ENCODE measurements around the gene CEP164. TPM values are rescaled to one million over a fixed set of nuclear protein-coding genes. Genes with fewer than 3 reads are reported as not detected.

CEP164 gene
- total and polyA plus RNA-seq, 7 donors, result 2.0 to 12.4 (median 5.7) TPM

DNA sequence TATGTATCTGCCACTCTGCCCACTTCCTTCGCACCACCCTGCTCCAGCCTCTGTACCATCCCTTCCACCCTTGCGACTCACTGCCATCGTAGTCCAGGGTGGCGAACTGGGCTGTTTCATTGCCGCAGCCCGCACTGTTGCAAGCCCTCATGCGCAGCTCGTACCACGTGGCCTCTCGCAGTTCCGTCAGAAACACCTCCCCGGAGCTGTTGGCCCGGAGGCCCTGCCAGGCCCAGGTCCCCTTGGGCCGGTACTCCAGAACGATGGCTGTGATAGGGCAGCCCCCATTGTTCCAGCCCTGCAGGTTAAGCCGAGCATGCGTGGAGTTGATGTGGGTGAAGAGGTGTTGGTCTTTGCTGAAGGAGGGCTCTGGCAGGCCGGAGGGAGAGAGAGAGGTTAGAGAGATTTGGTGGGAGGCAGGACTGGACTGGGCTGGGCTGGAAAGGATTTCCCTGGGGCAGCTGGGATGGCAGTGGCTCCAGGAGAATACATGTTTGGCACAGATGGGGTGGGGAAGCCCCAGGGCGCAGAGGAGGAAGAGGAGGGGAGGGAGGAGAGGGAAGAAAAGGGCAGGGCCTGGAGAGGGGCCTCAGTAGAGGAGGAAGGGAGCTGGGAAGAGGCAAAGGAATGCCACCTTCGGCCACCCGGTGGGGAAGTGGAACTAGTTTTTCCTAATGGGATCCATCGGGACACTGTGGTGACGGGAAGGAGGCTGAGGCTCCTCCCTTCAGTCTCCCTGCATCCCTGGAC lies 109.6 kb downstream of the CEP164 start:
- Histone ChIP-seq H3K36me3 (ENCODE audit: insufficient read depth in 1 of 2, low read depth in 1 of 2) (no peaks in the 10 kb centered on the region), H3K27ac (no peak overlapping the region), H3K4me3 (no peak overlapping the region), H3K27me3 (ENCODE audit: insufficient read depth in 3 of 3, low read length in 2 of 3) (peaks cover 0 to 22% (median 1%) of the 10 kb centered on the region in 3 donors), H3K4me1 (no peaks in the 10 kb centered on the region), H3K9me3 (no peaks in the 10 kb centered on the region)
- ATAC-seq (no peak), DNase-seq (no peak)
- intact Hi-C loops (cut with DNase I), result loop anchor here in 1 of 2 donors (10.0 kb wide), 1 partner anchor 508 kb away; no protein-coding TSS in a partner anchor
- 80 to 88% (median 81%) methylated on average over 23 of the region's 23 CpGs for WGBS, 3 donors
- TF ChIP-seq, protein P1, sequence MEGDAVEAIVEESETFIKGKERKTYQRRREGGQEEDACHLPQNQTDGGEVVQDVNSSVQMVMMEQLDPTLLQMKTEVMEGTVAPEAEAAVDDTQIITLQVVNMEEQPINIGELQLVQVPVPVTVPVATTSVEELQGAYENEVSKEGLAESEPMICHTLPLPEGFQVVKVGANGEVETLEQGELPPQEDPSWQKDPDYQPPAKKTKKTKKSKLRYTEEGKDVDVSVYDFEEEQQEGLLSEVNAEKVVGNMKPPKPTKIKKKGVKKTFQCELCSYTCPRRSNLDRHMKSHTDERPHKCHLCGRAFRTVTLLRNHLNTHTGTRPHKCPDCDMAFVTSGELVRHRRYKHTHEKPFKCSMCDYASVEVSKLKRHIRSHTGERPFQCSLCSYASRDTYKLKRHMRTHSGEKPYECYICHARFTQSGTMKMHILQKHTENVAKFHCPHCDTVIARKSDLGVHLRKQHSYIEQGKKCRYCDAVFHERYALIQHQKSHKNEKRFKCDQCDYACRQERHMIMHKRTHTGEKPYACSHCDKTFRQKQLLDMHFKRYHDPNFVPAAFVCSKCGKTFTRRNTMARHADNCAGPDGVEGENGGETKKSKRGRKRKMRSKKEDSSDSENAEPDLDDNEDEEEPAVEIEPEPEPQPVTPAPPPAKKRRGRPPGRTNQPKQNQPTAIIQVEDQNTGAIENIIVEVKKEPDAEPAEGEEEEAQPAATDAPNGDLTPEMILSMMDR (IDR thresholded peaks at IDR 0.05), result no peak

DNA sequence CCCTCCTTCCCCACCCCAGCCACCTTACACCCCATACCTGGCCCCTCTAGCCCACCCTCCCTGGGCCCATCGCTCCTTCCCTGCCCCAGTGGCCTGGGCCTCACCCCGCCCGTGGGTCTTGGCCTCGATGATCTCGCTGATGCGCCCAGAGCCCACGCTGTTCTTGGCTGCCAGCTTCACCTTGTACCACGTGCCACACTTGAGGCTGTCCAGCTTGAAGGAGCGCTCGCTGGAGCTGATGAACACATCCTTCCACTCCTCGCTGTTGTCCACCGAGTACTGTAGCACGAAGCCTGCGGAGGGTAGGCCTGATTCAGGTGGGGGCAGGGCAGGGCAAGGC lies 110.1 kb downstream of the CEP164 start:
- 84 to 88% (median 87%) methylated on average over 14 of the region's 14 CpGs for WGBS, 3 donors
- H3K27me3 ChIP-seq (ENCODE audit: insufficient read depth in 3 of 3, low read length in 2 of 3), result peaks cover 0 to 27% (median 1%) of the 10 kb centered on the region in 3 donors
- ATAC-seq (no peak), DNase-seq (no peak)
- TF ChIP-seq, protein P1 (IDR thresholded peaks at IDR 0.05), result no peak
- no peaks in the 10 kb centered on the region for H3K36me3 ChIP-seq (ENCODE audit: insufficient read depth in 1 of 2, low read depth in 1 of 2)
- no peak overlapping the region for H3K4me3 ChIP-seq
- no peaks in the 10 kb centered on the region for H3K9me3 ChIP-seq
- H3K4me1 ChIP-seq, result no peaks in the 10 kb centered on the region
- no peak overlapping the region for H3K27ac ChIP-seq
- intact Hi-C loops (cut with DNase I), result loop anchor here in 1 of 2 donors (10.0 kb wide), 1 partner anchor 507 kb away; no protein-coding TSS in a partner anchor

DNA sequence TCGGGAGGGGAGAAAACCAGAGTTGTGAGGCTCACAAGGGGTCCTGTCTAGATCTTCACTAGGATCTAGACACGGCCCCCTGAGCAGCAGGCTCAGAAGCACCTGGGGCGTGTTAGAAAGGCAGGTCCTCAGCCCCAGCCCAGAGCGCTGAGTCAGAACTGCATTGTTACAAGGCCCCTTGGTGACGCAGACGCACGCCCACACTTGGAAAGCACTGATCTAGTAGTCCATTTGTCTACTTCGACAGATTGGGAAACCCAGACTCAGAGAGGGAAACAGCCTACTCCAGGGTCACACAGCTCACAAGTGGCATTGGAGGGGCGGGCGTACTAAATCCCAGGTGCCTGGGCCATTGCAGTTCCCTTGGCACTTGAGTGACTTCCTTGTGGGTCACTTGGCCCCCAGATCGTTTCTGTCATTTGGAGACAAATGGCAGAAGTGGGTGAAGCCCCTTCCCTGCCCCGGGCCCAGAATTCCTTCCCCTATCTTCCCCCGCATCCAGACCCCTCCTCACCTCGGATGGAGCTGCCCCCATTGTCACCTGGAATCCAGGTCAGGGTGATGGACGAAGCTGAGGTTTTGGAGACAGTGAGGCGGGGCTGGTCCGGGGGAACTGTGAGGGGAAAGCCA lies 110.8 kb downstream of the CEP164 start:
- Histone ChIP-seq H3K9me3 (no peaks in the 10 kb centered on the region), H3K27me3 (ENCODE audit: insufficient read depth in 3 of 3, low read length in 2 of 3) (peaks cover 0 to 34% (median 1%) of the 10 kb centered on the region in 3 donors), H3K36me3 (ENCODE audit: insufficient read depth in 1 of 2, low read depth in 1 of 2) (no peaks in the 10 kb centered on the region), H3K27ac (no peak overlapping the region), H3K4me3 (no peak overlapping the region), H3K4me1 (no peaks in the 10 kb centered on the region)
- 83 to 90% (median 89%) methylated on average over 16 to 17 of the region's 17 CpGs for WGBS, 3 donors
- ATAC-seq, result no peak
- no peak for DNase-seq
- TF ChIP-seq, protein P1 (IDR thresholded peaks at IDR 0.05), result no peak
- intact Hi-C loops (cut with DNase I), result loop anchor here in 1 of 2 donors (10.0 kb wide), 1 partner anchor 506 kb away; no protein-coding TSS in a partner anchor

DNA sequence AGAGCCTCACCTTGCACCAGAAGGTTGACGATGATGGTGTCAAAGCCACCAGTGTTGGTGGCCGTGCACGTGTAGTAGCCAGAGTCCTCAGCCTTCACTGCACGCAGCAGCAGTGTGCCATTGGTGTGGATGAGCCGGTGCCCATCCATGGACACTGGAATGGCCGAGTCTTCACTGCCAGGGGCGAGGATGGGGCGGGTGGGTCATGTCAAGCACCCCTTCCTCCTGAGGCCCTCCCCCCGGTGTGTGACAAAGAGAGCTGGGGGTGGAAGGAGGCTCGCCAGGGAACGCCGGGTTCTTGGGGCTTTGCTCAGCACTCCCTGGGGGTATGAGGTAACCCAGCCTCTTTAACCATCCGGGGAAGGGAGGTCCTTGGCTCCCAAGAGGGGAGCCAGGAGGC lies 111.6 kb downstream of the CEP164 start:
- no peaks in the 10 kb centered on the region for H3K4me1 ChIP-seq
- TF ChIP-seq, protein P1 (IDR thresholded peaks at IDR 0.05), result no peak
- no peak for ATAC-seq
- WGBS, 3 donors, result 77 to 84% (median 77%) methylated on average over 13 of the region's 13 CpGs
- H3K9me3 ChIP-seq, result no peaks in the 10 kb centered on the region
- no peak overlapping the region for H3K4me3 ChIP-seq
- intact Hi-C loops (cut with DNase I), result loop anchor here in 1 of 2 donors (10.0 kb wide), 1 partner anchor 506 kb away; no protein-coding TSS in a partner anchor
- H3K27me3 ChIP-seq (ENCODE audit: insufficient read depth in 3 of 3, low read length in 2 of 3), result peaks cover 0 to 41% (median 1%) of the 10 kb centered on the region in 3 donors
- H3K27ac ChIP-seq, result no peak overlapping the region
- no peak for DNase-seq
- H3K36me3 ChIP-seq (ENCODE audit: insufficient read depth in 1 of 2, low read depth in 1 of 2), result no peaks in the 10 kb centered on the region
